Myometrial cell (primary cell): Measurements from ENCODE around the gene CYP2B6. TPM values are rescaled to one million over a fixed set of nuclear protein-coding genes. Genes with fewer than 3 reads are reported as not detected.

Source experiments
- total RNA-seq: library from RNA; depleted of rRNA; stranded (reverse); fragments of >200 nt; gene quantifications from 2 replicates; pipeline ENCODE4 v1.2.3, GENCODE V29; 2015

The CYP2B6 gene
- not detected in 2 replicates for total RNA-seq

DNA sequence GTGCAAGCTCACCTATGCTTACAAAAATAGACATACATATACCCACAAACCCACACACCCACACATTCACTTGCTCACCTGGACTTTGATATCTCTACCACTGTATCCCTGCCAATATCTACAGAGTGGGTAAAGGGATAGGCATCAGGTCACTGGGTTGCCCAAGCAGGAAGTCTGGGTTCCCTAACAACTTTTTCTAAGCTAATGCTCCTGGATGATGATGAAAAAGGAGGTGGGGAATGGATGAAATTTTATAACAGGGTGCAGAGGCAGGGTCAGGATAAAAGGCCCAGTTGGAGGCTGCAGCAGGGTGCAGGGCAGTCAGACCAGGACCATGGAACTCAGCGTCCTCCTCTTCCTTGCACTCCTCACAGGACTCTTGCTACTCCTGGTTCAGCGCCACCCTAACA lies at the start of gene CYP2B6:
Gene CYP2B6, plus strand, starts transcription at position 311 of the 410 bp plus-strand sequence. Its CDS starts 24 bp downstream, at position 335.

Other genes starting within 250 kb of the CYP2B6 start
- 2.0 and 4.4 TPM in 2 replicates for gene ACTMAP, start 240.8 kb upstream of the CYP2B6 start, total RNA-seq
- 102 and 115 TPM in 2 replicates for gene SNRPA, start 240.1 kb upstream of the CYP2B6 start, total RNA-seq
- not detected in 2 replicates for gene MIA, start 215.8 kb upstream of the CYP2B6 start, total RNA-seq
- gene RAB4B, start 213.0 kb upstream of the CYP2B6 start, total RNA-seq, result 38.6 and 45.0 TPM in 2 replicates
- 88.8 and 103 TPM in 2 replicates for gene EGLN2, start 192.1 kb upstream of the CYP2B6 start, total RNA-seq
- gene CYP2A6, start 140.8 kb upstream of the CYP2B6 start, total RNA-seq, result not detected in 2 replicates
- not detected in 2 replicates for gene CYP2A7, start 109.1 kb upstream of the CYP2B6 start, total RNA-seq
- not detected in 2 replicates for gene CYP2A13, start 97.2 kb downstream of the CYP2B6 start, total RNA-seq
- gene CYP2F1, start 123.2 kb downstream of the CYP2B6 start, total RNA-seq, result not detected in 2 replicates
- gene CYP2S1, start 201.9 kb downstream of the CYP2B6 start, total RNA-seq, result under 0.01 and 1.2 TPM in 2 replicates
- 142 and 144 TPM in 2 replicates for gene AXL, start 227.9 kb downstream of the CYP2B6 start, total RNA-seq